ENCODE measurements around the gene TBC1D22B.

- TF ChIP-seq CTCF (IDR thresholded peaks at IDR 0.05) (no peak), POLR2A (IDR thresholded peaks at IDR 0.05) (no peak)
Measured at GRCh38 chr6:37258405-37259105, 983 bp downstream of the TBC1D22B start.
